SIG-M5 treated with dmso at 0.1 percent for 504 hours (cell line): ENCODE data around the gene CTPS2.
A peak's percentile ranks its signal among the peaks of the same experiment; 100 is the strongest.
"Not testable (repeated sequence)": the region's sequence is repeated elsewhere in the genome, so short reads cannot be mapped to it uniquely, and the experiment has no call there.

Experiments used
- DNase-seq: peaks from one replicate; lab custom pipeline; 2025; ENCODE audit not compliant: unreplicated experiment; lab: John Stamatoyannopoulos, UW

Gene CTPS2, protein sequence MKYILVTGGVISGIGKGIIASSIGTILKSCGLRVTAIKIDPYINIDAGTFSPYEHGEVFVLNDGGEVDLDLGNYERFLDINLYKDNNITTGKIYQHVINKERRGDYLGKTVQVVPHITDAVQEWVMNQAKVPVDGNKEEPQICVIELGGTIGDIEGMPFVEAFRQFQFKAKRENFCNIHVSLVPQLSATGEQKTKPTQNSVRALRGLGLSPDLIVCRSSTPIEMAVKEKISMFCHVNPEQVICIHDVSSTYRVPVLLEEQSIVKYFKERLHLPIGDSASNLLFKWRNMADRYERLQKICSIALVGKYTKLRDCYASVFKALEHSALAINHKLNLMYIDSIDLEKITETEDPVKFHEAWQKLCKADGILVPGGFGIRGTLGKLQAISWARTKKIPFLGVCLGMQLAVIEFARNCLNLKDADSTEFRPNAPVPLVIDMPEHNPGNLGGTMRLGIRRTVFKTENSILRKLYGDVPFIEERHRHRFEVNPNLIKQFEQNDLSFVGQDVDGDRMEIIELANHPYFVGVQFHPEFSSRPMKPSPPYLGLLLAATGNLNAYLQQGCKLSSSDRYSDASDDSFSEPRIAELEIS

DNA sequence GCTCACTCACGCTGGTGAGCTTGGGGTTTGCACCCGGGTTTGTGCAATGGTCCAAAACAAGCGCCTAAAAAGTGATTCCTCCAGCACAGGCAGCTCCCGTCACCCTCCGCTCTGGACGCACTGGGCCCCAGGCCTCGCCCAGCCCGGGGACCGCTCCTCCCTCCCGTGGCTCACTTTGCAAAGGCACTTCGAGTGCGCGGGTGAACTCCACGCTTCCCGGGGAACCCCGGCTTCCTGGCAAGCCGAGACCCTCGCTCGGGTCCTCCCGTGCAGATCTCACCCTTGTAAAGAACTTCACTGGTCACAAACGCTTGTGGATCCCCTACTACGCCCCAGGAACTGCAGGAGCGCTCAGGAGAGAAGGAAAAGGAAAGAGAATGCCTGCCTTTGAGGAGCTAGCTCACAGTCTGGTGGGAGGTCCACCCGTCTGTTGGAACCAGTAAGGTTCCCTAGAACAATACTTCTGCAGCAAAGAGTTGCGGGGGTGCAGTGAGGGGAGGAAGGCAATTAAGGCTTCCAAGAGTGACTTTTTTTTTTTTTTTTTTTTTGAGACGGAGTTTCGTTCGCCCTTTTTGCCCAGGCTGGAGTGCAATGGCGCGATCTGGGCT, at the start of gene CTPS2:
CTPS2 (minus strand) TSS at position 122 of the 608 bp plus-strand sequence. CDS start 9,767 bp downstream, outside the sequence.
- peak; percentile 70 for DNase-seq

DNA sequence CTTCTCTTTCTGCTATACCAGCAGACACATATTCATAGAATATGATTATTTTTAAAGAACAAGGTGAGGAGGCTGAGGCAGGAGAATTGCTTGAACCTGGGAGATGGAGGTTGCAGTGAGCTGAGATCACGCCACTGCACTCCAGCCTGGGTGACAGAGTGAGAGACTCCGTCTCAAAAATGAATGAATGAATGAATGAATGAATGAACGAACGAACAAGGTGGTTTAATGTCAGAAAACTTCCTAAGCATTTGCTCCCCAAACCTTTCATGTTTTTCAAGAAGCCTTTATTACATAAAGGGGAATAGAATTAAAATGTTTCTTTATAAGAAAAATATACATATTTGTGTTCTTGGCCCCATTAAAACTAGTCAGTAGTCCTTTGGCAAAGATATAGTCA, 49.0 kb upstream of the CTPS2 start:
- DNase-seq: not testable (repeated sequence)

DNA sequence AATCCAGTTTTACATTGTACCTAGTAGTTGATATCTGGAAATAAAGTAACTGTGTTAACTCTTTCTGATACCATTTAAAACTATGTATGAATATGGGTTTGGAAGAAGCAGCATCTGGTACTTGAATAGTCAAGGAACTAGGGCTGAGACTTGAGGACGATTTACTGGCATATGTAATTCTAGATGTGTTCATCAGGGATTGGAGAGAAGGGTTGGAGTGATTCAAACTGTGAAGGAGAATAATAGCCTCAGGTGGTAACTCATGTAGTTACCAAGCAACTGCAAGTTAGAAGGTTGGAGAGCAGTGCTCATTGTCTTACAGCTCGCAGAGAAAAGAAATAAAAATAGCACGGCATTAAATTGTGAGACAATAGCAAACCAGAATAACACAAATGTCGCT, 44.3 kb upstream of the CTPS2 start:
- DNase-seq: no peak

DNA sequence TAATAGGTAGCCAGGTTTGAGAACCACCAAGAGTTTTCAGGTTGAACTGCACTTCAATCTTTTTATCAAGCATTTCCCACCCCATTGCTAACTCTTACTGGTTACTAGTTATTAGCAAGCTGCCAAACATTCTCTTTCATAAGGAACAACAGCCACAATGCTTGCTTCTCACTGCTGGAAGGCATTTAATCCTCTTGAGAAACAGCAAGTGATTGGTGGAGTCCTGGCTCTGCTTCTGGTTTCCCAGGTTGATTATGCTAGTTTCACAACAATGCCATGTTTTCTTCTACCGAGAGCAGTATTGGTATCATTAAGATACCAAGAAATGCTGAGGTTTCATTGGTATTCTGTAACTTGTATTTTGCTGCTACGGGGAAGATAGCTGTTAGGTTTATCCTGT, 41.5 kb upstream of the CTPS2 start:
- no peak for DNase-seq

DNA sequence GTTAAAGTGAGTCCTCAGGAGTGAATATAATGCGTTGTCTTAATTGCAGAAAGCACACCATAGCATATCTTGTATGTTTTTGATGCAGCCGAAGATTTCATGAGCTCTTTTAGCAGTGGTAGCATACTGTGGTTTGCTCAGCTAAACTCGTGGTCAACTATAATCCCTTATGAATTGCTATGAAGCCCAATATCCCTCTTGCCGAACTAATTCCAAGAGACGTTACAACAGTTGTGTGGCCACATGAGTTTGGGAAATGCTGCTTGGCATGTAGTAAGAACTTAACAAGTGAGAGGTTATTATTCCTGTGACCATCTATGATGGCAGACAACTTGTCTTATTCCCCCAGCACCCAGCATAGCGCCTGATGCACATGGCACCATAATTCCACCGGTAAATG, 37.7 kb upstream of the CTPS2 start:
- DNase-seq: no peak

DNA sequence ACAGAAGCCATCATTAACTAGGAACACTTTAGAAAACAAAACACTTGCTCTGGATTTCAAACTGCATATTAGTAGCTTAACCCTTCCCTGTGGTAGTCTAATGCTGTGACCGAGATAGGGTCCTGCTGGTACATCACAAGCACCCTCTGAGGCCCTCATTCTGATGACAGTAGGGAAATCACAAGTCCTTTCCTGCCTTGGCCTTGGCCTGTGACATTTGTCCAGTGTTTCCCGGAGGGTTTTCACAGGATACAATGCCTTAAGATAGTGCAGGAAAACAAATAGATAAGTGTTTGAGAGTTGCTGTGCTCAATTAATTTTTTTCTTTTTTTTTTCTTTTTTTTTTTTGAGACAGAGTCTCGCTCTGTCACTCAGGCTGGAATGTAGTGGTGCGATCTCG, 36.0 kb upstream of the CTPS2 start:
- no peak for DNase-seq

DNA sequence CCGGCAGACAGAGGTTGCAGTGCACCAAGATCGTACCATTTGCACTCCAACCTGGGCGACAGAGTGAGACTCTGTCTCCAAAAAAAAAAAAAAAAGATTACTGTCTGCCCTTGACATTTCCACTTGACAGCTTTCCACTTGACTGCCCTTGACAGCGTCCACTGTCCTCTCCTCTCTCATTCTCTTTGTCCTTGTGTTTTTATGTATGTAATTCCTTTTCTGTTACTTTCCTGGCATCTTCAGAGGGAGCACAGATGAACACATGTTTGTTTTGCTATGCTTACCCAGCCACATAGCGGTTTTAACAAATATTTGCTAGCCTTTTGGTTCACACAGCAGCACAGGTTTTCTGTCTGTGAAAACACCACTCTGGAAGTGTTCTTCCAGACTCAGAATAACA, 33.2 kb upstream of the CTPS2 start:
- DNase-seq: no peak

DNA sequence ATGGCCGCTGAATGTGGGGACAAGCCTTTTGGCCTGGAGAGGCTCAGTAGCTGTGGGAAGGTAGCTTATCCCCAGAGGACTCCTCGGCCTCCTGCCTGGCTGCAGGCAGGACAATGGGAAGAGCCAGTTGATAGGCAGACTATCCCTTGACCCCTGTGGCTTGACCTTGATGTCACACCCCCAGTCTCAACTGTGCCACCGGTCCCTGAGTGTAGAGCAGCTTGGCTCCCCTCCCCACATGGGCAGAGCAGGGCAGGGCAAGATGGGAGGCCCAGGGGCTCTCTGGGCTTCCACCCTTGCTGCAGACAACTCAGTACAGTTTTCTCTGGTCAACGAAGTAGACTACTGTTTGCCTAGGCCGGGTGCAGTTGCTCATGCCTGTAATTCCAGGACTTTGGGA, 32.6 kb upstream of the CTPS2 start:
- DNase-seq: no peak

DNA sequence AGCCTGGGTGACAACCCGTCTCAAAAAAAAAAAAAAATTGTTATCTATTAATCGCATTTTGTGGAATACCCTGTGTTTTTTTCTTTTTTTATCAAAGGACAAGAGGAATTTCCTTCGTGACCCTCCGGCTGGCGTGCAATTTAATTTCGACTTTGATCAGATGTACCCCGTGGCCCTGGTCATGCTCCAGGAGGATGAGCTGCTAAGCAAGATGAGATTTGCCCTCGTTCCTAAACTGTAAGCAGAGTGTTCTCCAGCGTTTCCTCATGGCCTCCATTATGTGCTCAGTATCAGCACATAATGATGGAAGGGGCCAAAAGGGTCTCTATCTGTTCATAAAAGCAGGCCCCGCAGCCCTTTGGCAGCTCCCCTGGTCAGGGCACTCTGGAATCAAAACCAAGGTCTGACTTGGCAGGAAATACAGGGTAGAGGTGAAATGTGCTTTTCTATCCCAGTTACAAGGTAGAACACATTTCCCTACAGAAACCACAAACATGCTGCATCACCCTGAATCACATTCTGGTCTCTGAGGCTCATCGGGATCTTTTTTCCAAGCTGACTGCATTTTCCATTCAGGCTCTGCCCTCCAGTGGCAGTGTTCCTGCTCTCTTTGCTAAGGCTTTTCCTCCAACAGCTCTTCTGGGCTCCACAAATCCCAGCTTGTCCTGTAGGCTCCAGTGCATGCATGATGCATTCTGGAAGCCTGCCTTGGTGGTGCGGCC, 31.3 kb upstream of the CTPS2 start:
- DNase-seq: no peak

DNA sequence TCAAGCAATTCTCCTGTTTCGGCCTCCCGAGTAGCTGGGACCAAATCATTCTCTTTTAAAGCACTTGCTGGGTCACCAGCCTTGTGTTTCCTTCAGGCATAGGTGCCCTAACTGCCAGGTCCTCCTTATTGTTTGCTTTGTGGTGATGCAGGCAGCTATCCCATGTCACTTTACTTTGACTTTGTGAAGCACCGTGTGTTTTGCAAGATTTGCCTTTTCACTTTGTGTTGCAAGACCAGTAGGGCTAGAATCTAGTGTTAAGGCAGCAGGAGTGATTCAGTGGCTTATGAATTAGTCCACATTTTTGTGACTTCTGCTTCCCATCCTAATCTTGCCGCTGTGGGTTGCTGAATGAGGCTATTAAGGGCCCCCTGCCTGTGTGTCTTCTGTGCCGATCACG, 27.1 kb upstream of the CTPS2 start:
- peak; percentile 88 for DNase-seq

DNA sequence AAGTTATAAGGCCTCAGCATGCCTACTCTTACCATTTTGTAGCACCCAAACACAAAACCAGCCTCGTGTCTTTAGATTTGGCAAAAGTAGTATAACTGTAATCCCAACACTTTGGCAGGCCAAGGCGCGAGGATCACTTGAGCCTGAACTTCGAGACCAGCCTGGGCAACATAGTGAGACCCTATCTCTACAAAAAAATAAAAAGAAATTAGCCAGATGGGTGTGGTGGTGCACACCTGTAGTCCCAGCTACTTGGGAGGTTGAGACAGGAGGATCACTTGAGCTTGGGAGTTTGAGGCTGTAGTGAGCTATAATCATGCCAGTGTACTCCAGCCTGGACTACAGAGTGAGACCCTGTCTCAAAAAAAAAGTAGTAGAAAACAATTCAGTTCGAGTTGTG, 24.6 kb upstream of the CTPS2 start:
- no peak for DNase-seq

DNA sequence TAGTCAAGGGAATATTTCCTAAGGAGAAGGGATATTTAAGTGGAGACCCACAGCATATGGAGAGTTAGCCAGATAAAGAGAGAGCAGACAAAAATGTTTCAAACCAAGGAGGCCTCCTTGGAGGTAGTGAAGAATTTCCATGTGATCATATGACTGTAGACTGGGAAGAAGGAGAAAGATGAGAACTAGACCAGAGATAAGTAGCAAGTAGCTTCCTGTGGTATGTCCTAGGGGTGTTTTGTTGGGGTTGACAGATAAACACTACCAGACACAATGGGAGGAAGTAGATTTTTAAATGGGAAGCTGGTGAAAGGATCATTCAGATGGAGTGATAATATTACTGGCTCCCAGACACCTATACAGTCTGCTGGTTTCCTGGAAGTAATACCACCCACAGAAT, 20.5 kb upstream of the CTPS2 start:
- DNase-seq: no peak

DNA sequence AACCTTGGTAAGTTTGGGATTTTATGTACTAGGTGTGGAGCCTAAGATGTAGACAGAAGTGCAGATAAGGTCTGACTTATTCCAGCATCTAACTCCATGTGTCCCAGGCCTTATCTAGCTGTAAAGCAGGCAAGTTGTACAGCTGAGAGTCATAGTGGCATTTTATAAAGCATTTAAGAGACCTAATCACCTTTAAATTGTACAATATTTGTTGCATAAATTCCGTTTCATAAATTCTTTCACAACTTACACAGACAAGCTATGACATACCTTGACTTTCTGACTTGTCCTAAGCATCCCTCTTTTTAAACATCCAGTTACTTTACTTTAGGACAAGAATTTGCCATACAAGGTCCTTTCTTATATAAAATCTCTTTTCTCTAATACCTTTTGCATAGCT, 18.0 kb upstream of the CTPS2 start:
- DNase-seq: no peak

DNA sequence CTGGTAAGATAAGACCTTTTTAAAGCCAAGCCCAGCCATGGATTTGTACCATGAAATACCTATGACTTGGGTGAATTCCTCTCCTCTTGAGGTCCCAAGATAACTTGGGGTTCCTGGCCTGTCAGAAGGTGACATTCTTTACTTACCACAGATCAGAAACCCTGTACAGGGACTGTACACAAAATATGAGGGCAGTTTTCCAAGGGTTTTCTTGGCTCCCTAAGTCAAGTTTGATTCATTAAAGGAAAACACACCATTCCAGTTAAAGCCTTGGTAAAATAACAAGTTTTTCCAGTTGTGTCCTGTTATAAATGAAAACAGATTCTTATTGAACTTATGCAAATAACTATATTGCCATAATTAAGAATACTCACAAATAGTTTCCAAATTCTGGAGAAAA, 15.2 kb upstream of the CTPS2 start:
- DNase-seq: no peak

DNA sequence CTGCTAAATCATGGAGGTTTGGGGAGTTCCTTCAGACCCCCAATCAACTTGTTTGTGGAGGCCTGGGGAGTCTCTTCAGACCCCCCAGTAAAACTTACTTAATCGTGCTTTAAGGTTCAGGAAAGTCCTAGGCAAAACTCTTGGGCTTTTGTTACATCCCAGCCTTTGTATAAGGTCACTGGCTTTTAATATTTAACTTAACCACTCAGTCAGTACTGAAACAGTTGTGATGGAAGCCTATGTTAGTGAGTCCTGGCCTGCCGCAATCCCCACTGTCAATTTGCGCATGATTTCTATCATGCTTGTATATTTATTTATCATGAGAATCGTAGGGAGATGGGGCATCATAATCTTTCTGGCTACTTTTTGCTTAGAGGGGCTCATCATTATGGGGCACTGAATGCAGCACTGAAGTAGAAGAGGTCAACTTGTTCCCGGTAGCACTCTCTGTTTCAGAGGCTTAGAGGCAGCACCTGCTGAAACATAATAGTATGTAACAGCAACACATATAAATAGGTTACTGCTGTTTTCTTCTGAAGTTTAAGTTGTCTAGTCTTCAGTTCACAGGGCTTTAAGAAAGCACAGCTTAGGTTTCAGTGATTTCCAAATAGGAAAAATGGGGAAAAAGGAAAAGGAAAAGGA, 14.0 kb upstream of the CTPS2 start:
- DNase-seq: not testable (repeated sequence)

DNA sequence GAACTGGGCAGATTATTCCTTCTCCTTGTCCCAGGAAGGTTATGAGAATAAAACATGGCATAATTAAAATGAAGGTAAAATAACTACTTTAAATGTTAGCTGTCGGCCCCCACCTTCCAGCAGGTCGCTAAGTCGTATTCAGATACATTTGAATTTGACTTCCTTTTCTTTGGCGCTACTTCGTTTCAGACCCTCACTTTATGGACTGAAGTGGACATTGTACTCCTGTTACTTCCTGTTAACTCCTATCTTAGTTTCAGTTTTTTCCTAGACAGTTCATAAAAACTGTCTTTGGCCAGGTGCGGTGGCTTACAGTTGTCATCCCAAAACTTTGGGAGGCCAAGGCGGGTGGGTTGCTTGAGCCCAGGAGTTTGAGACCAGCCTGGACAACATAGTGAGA, 12.6 kb upstream of the CTPS2 start:
- no peak for DNase-seq

DNA sequence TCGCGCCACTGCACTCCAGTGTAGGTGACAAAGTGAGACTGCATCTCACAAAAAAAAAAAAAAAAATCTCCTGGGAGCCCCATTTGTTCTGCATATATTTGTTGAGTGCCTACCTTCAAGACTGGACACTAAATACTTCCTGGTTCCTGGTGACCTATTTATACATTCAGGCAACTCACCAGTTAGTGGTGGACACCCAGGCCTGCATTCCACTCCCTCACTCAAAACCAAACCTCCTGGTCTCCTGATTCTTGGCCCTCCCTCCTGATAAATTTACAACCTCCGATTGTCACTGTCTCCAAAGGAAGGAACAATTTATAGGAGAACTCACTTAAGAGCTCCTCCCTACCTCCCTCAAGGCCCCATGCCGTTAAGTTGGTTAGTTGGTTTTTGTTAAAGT, 10.0 kb upstream of the CTPS2 start:
- no peak for DNase-seq

DNA sequence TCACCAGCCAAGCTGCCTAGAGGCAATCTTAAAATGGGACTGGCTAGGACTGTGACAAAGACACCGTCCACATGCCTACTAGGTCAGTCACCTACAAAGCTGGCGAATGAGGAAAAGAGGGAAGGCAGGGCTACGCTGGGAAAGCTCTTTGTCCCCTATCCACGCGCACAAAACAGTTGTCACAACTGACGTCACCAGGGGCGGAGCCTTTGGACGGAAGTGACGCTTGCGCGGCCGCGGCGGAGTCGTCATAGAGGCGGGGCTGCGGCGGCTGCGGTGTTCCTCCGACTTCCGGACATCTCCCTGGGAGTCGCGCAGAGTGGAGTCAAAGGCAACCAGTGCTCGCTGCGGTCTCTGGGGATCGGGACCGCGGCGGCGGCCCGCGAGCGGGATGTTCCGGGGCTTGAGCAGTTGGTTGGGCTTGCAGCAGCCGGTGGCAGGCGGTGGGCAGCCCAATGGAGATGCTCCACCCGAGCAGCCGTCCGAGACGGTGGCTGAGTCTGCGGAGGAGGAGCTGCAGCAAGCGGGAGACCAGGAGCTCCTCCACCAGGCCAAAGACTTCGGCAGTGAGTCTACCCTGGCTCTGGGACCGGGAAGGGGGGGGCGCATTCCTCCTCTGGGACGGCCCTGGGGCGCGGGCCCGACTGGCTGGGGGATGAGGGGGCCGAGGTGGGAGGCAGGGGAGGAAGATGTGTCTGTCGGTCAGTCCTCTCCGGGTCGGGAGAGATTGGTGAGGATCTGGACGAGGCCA, 7.0 kb upstream of the CTPS2 start, which contains the start of gene SYAP1:
SYAP1 (plus strand) TSS at position 279 of the 751 bp plus-strand sequence; CDS start at position 392, 113 bp downstream.
- DNase-seq: peak; percentile 83

DNA sequence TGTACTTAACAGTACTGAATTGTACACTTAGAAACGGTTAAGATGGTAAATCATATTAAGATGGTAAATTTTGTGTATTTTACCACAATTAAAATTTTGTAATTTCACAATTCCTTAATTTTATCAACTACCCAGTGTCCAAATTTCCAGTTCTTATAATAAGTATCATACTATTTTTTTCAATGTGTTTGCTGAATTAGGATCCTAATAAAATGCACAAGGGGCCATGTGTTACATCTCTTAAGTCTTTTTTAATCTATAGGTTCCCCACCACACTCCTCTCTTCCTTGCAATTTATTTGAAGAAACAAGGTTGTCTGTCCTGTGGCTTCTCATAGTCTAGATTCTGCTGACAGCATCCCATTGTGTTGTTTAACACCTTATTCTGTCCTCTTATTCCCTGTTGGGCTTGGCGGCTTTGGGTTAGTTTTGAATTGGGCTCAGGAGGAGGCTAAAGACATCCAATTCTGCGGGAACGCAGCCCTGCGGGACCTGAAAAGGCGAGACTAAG, 6.4 kb upstream of the CTPS2 start:
- peak; percentile 57 for DNase-seq

DNA sequence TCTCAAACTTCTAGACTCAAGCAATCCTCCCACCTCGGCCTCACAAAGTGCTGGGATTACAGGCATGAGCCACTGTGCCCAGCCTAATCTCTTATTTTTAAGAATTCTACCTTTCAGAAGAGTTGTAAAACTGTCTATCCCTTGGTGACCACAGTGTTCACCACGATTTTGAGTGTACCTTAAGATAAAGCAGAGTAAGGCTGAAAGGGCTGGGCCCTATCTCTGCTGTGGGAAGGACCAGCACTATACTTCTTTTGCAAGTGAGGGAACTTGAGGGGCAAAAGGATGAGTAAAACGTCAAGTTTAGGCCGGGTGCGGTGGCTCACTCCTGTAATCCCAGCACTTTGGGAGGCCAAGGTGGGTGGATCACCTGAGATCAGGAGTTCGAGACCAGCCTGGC, 4.0 kb upstream of the CTPS2 start:
- not testable (repeated sequence) for DNase-seq
